Mucosa of descending colon (tissue), 3 donors: Measurements from ENCODE around the gene RBM20. TPM values are rescaled to one million over a fixed set of nuclear protein-coding genes. Genes with fewer than 3 reads are reported as not detected.

Experiments
- ATAC-seq: fragments of 200-7000 bp; cut with Tn5 transposase; one replicate; pipeline ENCODE4 v1.9.1; 2020; ENCODE audit warnings: mild to moderate bottlenecking, moderate library complexity
- DNase-seq, 3 donors: peaks; one replicate each; pipeline ENCODE4 v3.0.0-alpha.2; 2020
- H3K36me3 ChIP-seq: fragments of 200-600 bp; one replicate; pipeline ENCODE4 v1.8.0; 2021; ENCODE audit warnings: low read depth, mild to moderate bottlenecking
- H3K4me1 ChIP-seq: fragments of 200-600 bp; one replicate; pipeline ENCODE4 v1.8.0; 2021; ENCODE audit warnings: low read depth, mild to moderate bottlenecking
- H3K4me3 ChIP-seq: fragments of 200-600 bp; one replicate; pipeline ENCODE4 v1.8.0; 2021; ENCODE audit warnings: mild to moderate bottlenecking
- H3K9me3 ChIP-seq: fragments of 200-600 bp; one replicate; pipeline ENCODE4 v1.8.0; 2021; ENCODE audit warnings: mild to moderate bottlenecking
- intact Hi-C, 2 donors: fragments of 100-400 bp; cut with DNase I in 1 of 2; cut with micrococcal nuclease in 1 of 2; formaldehyde crosslinking; loops; one replicate each; pipeline versions ENCODE4 v1.11.0 to v1.11.1; 2022; cut with DNase I, micrococcal nuclease
- total RNA-seq, 3 donors: library from RNA; stranded (reverse); fragmentation: NEBNext Ultra II Directional in 2 of 3; extraction: Animal tissue kit (Norgen Biotek cat#: 25700) in 2 of 3; gene quantifications; one replicate each; pipeline versions ENCODE4 v1.2.1 to v1.2.4, GENCODE V29; 2021 to 2023
- TF ChIP-seq, protein P1 (sequence below): fragments of 200-600 bp; IDR thresholded peaks from one replicate; pipeline ENCODE4 v1.8.0; 2022; ENCODE audit warnings: antibody characterized with exemption, mild to moderate bottlenecking
- donor health status: DM: no; HTN: no; CAD: no; lungs with moderate emphysema.
- donor health status: DM: no; HTN: no; CAD: no.
- donor health status: DM: no; HTN: yes; CAD: no.

The RBM20 gene
- total RNA-seq, 3 donors from 2014 or later, result 0.46 to 9.7 (median 2.0) TPM

DNA sequence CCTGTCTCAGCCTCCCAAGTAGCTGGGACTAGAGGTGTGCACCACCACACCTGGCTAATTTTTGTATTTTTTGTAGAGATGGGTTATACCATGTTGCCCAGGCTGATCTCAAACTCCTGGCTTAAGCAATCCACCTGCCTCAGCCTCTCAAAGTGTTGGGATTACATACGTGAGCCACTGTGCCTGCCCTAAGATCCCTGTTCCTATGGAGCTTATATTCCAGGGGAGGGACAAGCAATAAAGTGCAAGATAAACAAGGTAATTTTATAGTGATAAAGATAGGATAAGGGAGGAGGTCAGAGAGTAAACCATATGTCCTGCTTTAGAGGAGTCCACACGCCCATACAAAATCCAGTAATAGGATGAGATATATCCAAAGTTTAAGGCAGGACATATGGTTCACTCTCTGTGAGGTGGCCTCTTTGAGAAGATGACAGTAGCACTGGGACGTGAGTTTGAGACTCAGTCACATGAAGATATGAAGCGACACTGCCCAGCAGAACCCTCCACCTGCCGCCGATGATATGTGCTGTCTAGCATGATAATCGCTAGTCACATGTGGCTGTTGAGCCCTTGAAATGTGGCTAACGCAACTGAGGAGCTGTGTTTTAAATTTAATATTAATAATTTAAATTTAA, 114.1 kb downstream of the RBM20 start:
- H3K36me3 ChIP-seq, result no peaks in the 10 kb centered on the region
- intact Hi-C loops, result no loop called here
- TF ChIP-seq, protein P1, sequence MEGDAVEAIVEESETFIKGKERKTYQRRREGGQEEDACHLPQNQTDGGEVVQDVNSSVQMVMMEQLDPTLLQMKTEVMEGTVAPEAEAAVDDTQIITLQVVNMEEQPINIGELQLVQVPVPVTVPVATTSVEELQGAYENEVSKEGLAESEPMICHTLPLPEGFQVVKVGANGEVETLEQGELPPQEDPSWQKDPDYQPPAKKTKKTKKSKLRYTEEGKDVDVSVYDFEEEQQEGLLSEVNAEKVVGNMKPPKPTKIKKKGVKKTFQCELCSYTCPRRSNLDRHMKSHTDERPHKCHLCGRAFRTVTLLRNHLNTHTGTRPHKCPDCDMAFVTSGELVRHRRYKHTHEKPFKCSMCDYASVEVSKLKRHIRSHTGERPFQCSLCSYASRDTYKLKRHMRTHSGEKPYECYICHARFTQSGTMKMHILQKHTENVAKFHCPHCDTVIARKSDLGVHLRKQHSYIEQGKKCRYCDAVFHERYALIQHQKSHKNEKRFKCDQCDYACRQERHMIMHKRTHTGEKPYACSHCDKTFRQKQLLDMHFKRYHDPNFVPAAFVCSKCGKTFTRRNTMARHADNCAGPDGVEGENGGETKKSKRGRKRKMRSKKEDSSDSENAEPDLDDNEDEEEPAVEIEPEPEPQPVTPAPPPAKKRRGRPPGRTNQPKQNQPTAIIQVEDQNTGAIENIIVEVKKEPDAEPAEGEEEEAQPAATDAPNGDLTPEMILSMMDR, result no peak
- no peak overlapping the region for H3K4me3 ChIP-seq
- H3K4me1 ChIP-seq, result peaks cover 19% of the 10 kb centered on the region
- DNase-seq (peak in 1 of 3 donors; percentile 61), ATAC-seq (peak; percentile 93)
- no peaks in the 10 kb centered on the region for H3K9me3 ChIP-seq

DNA sequence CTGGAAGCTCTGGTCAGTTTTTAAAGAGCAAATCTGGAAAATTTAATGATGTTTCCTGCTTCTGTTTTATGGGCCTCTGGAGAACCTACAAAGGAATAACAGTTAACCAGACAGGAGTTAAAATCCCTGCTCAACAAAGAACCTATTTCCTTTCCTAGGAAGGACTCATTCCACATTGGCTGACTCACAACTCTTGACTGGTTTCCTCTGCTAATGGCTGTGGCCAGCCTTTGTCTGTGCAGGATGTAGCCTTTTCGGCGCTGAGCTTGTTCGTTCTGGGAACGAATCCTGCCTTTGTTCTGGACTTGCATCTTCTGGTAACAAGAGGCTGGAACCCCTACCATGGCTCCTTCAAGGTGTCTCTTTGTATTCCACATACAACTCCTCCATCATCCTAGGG, 114.8 kb downstream of the RBM20 start:
- H3K36me3 ChIP-seq, result no peaks in the 10 kb centered on the region
- H3K4me1 ChIP-seq, result peaks cover 19% of the 10 kb centered on the region
- no peaks in the 10 kb centered on the region for H3K9me3 ChIP-seq
- peak; percentile 70 for ATAC-seq
- intact Hi-C loops, result no loop called here
- no peak overlapping the region for H3K4me3 ChIP-seq
- peak in 1 of 3 donors; percentile 36 for DNase-seq
- TF ChIP-seq, protein P1, result no peak

DNA sequence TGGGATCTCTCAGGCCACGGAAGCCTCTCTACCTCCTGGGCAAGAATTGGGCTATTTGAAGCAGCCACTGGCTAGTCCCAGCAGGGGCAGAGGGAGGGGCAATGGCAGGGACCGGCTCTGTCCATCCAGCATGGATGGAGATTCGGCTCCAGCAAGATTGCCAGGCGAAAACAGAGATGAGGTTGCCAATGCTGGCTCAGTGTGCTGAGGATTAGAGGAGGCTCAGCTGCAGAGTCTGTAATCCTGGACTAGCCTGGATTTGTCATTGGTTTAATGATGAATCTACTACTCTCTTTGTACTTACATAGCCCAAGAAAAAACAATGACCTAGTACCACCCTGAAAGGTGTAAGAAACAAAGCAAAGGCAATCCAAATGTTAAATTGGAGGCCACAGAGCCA, 115.4 kb downstream of the RBM20 start:
- Histone ChIP-seq H3K4me3 (no peak overlapping the region), H3K4me1 (peaks cover 19% of the 10 kb centered on the region), H3K36me3 (no peaks in the 10 kb centered on the region), H3K9me3 (no peaks in the 10 kb centered on the region)
- intact Hi-C loops, result no loop called here
- TF ChIP-seq, protein P1, result no peak
- no peak for ATAC-seq
- no peak for DNase-seq

DNA sequence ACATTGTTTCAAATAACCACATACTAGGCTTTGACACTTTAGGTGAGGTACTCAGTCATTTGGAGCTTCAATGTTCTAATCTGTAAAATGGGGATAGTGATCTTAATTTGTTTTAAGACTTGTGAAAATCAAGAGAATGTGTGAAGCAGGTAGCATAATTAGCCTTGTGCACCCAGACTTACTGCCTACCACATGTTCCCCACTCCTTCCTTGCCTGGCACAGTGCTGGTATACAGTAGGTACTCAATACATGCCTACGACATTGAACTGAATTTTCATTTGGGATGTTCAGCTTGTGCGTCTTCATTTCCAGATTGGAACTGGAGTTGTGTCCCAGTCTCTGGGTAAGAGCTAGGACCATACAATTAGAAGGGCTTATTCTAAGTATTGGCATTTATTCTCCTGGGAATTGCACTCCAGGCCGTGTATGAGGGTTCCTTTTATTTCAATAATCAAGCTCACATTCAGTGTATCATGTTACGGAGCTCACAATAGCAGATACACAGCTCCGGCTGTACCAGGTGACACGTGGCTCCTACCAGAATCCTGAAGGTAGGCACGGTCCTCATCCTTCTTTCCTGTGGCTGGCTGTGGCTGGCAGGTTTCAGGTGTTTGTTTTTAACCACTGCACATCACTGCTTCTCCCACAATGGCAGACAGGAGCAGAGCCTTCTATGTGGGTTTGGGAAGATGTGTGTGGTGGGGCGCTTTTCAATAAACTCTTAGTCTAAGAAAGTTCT, 118.1 kb downstream of the RBM20 start:
- Histone ChIP-seq H3K4me3 (no peak overlapping the region), H3K36me3 (no peaks in the 10 kb centered on the region), H3K9me3 (no peaks in the 10 kb centered on the region), H3K4me1 (peaks cover 7% of the 10 kb centered on the region)
- DNase-seq (no peak), ATAC-seq (no peak)
- TF ChIP-seq, protein P1, result no peak
- intact Hi-C loops, result no loop called here

DNA sequence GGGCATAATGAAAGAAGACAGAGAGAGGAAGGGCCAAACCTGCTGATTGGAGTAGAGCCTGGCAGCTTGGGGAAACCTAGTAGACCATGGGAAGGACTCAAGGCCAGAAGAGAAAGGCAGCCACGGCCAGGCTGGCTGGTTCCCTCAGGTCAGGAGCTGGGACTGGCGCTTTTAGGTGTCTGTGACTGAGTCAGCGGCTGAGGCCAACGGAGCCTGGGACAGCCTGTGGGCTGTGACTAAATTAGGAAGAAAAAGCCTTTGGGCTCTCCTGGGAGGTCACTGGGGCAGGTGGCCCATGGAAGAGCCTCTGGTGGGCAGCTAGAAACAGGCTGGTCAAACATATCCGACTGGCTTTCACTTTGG, 118.7 kb downstream of the RBM20 start:
- intact Hi-C loops, result no loop called here
- H3K9me3 ChIP-seq, result no peaks in the 10 kb centered on the region
- H3K4me3 ChIP-seq, result no peak overlapping the region
- peaks cover 7% of the 10 kb centered on the region for H3K4me1 ChIP-seq
- no peak for ATAC-seq
- H3K36me3 ChIP-seq, result no peaks in the 10 kb centered on the region
- TF ChIP-seq, protein P1, result no peak
- no peak for DNase-seq
